Fibroblast of peridontal ligament (primary cell): ENCODE results near the gene UNC13D.

ENCODE experiments used
- DNase-seq: peaks from one replicate; pipeline ENCODE4 v3.0.0-alpha.2; 2010; ENCODE audit errors: extremely low read depth

UNC13D gene

GRCh38 chr17:75850928-75851692 lies 6.9 kb upstream of the UNC13D start:
- DNase-seq, result no peak

GRCh38 chr17:75849724-75850123 lies 5.5 kb upstream of the UNC13D start:
- DNase-seq, result no peak

- no peak for DNase-seq
These were observed 5.1 kb upstream of the UNC13D start for GRCh38 chr17:75849279-75849646.

GRCh38 chr17:75848523-75849278 lies 4.5 kb upstream of the UNC13D start:
- peak; percentile 33 for DNase-seq

- no peak for DNase-seq
These were observed 3.7 kb upstream of the UNC13D start for GRCh38 chr17:75847614-75848522.

- DNase-seq, result no peak
These were observed 2.7 kb upstream of the UNC13D start for GRCh38 chr17:75846692-75847613.

- DNase-seq, result no peak
These were observed 1.9 kb upstream of the UNC13D start for GRCh38 chr17:75845933-75846691.

- DNase-seq, result peak; percentile 43
These were observed 981 bp upstream of the UNC13D start for GRCh38 chr17:75845058-75845711.

- DNase-seq, result no peak
These were observed 390 bp upstream of the UNC13D start for GRCh38 chr17:75844530-75845057.

GRCh38 chr17:75842963-75843576 lies 1.1 kb downstream of the UNC13D start:
- DNase-seq, result no peak

GRCh38 chr17:75842411-75842810 lies 1.8 kb downstream of the UNC13D start:
- DNase-seq, result no peak

GRCh38 chr17:75840799-75841164 lies 3.4 kb downstream of the UNC13D start:
- no peak for DNase-seq

GRCh38 chr17:75839942-75840798 lies 4.0 kb downstream of the UNC13D start:
- DNase-seq, result no peak

- no peak for DNase-seq
These were observed 5.8 kb downstream of the UNC13D start for GRCh38 chr17:75838410-75838809.

- no peak for DNase-seq
These were observed 6.3 kb downstream of the UNC13D start for GRCh38 chr17:75837899-75838298.

- no peak for DNase-seq
These were observed 7.6 kb downstream of the UNC13D start for GRCh38 chr17:75836605-75837004.

GRCh38 chr17:75835654-75835987 lies 8.6 kb downstream of the UNC13D start:
- no peak for DNase-seq

- no peak for DNase-seq
These were observed 9.1 kb downstream of the UNC13D start for GRCh38 chr17:75834928-75835653.
